ENCODE measurements around the gene SETBP1. TPM values are rescaled to one million over a fixed set of nuclear protein-coding genes. Genes with fewer than 3 reads are reported as not detected.

SETBP1 gene
- total and polyA plus RNA-seq, 9 of the 15 experiments (the other 6 are each of a cell fraction or from before 2014, with no cell fraction given) = under 0.01 to 0.13 (median 0.04) TPM

DNA sequence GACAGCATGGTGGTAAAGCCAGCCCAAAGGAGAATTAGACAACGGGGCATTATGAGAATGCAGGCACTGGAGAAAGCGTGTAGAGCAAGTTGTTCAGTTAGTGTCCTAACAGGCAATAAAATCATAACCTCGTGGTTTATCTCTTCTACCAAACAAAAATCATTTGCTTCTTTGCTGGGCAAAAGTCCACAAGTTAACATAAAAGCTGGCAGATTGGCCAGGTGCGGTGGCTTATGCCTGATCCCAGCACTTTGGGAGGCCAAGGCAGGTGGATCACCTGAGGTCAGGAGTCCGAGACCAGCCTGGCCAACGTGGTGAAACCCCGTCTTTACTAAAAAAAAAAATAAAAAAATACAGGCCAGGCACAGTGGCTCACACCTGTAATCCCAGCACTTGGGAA lies 364.1 kb downstream of the SETBP1 start:
- Histone ChIP-seq H3K27ac (ENCODE audit: extremely low read depth, low read depth, low read length) (no peak overlapping the region), H3K36me3 (ENCODE audit: control insufficient read depth, insufficient read depth, low read length) (no peaks in the 10 kb centered on the region), H3K9me3 (replicated peaks; ENCODE audit: control insufficient read depth, insufficient read depth, low read depth, low read length) (no peaks in the 10 kb centered on the region), H4K20me1 (replicated peaks; ENCODE audit: control insufficient read depth, insufficient read depth, low read length) (no peaks in the 10 kb centered on the region), H3K9me1 (ENCODE audit: control insufficient read depth, insufficient read depth, low read length) (no peaks in the 10 kb centered on the region), H3K79me2 (ENCODE audit: control insufficient read depth, insufficient read depth, low read length) (no peaks in the 10 kb centered on the region), H3K4me1 (replicated peaks in 1 of 2; ENCODE audit: control insufficient read depth in 2 of 2, insufficient read depth in 2 of 2, low read length in 2 of 2) (no peaks in the 10 kb centered on the region), H3K9ac (ENCODE audit: insufficient read depth in 1 of 2, low read depth in 2 of 2, low read length in 2 of 2) (no peak overlapping the region), H2AFZ (ENCODE audit: low read depth, low read length) (no peak overlapping the region), H3K27me3 (ENCODE audit: control insufficient read depth in 2 of 2, insufficient read depth in 2 of 2, low read length in 2 of 2) (no peaks in the 10 kb centered on the region), H3K4me3 (no peak overlapping the region), H3K4me2 (ENCODE audit: insufficient read depth, low read length) (no peak overlapping the region)
- in situ Hi-C loops (cut with MboI) = no loop called here
- intact Hi-C loops (cut with micrococcal nuclease) = no loop called here
- 9% methylated on average over 6 of the region's 7 CpGs for WGBS (ENCODE audit: insufficient coverage, low coverage, missing lambda C conversion rate)
- no peak for FAIRE-seq
- TF ChIP-seq KDM1A (IDR thresholded peaks at IDR 0.05) (no peak), RCOR1 (IDR thresholded peaks at IDR 0.05; ENCODE audit: borderline replicate concordance in 1 of 2, low read depth in 2 of 2, low read length in 2 of 2) (no peak)
- TF ChIP-seq, protein P1, sequence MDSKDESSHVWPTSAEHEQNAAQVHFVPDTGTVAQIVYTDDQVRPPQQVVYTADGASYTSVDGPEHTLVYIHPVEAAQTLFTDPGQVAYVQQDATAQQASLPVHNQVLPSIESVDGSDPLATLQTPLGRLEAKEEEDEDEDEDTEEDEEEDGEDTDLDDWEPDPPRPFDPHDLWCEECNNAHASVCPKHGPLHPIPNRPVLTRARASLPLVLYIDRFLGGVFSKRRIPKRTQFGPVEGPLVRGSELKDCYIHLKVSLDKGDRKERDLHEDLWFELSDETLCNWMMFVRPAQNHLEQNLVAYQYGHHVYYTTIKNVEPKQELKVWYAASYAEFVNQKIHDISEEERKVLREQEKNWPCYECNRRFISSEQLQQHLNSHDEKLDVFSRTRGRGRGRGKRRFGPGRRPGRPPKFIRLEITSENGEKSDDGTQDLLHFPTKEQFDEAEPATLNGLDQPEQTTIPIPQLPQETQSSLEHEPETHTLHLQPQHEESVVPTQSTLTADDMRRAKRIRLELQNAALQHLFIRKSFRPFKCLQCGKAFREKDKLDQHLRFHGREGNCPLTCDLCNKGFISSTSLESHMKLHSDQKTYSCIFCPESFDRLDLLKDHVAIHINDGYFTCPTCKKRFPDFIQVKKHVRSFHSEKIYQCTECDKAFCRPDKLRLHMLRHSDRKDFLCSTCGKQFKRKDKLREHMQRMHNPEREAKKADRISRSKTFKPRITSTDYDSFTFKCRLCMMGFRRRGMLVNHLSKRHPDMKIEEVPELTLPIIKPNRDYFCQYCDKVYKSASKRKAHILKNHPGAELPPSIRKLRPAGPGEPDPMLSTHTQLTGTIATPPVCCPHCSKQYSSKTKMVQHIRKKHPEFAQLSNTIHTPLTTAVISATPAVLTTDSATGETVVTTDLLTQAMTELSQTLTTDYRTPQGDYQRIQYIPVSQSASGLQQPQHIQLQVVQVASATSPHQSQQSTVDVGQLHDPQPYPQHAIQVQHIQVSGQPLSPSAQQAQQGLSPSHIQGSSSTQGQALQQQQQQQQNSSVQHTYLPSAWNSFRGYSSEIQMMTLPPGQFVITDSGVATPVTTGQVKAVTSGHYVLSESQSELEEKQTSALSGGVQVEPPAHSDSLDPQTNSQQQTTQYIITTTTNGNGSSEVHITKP (IDR thresholded peaks at IDR 0.05; ENCODE audit: partially characterized antibody) = no peak
- no peak for DNase-seq (ENCODE audit: extremely low read depth in 1 of 4, low spot score in 3 of 4)
- POLR2A ChIA-PET = interaction anchor here (0.8 kb wide), 1 partner anchor 328 kb away, joined by 3 read pairs; no protein-coding TSS in a partner anchor
- ATAC-seq = no peak
- CTCF ChIA-PET (ENCODE audit: low intra/inter-chr PET ratio) = no interaction called here
- BruUV-seq (replicated peaks) = no TSS peak
